HepG2 (cell line): ENCODE measurements around the gene PIGZ. TPM values are rescaled to one million over a fixed set of nuclear protein-coding genes. Genes with fewer than 3 reads are reported as not detected.

Source experiments
- CTCF ChIP-seq: sonication (generic); formaldehyde crosslinking; IDR thresholded peaks from 2 replicates; pipeline ENCODE4 v1.5.0; 2020; ENCODE audit warnings: mild to moderate bottlenecking, missing genetic modification reagents, moderate library complexity
- HBP1 ChIP-seq: IDR thresholded peaks from 2 replicates; pipeline ENCODE4 v1.6.1; 2016; ENCODE audit warnings: low read depth, control low read depth
- KDM5B ChIP-seq: sonication (generic); formaldehyde crosslinking; IDR thresholded peaks from 2 replicates; pipeline ENCODE4 v1.4.0; 2020; ENCODE audit warnings: missing genetic modification reagents, mild to moderate bottlenecking, borderline replicate concordance
- MED8 ChIP-seq: sonication (generic); formaldehyde crosslinking; IDR thresholded peaks from 2 replicates; pipeline ENCODE4 v1.8.1; 2023; ENCODE audit warnings: mild to moderate bottlenecking, missing genetic modification reagents; ENCODE audit not compliant: insufficient replicate concordance
- NAIF1 ChIP-seq: sonication (generic); formaldehyde crosslinking; IDR thresholded peaks from 2 replicates; pipeline ENCODE4 v1.5.0; 2020; ENCODE audit warnings: mild to moderate bottlenecking, missing genetic modification reagents, borderline replicate concordance
- PHB2 ChIP-seq: fragments of 450-650 bp; IDR thresholded peaks from 2 replicates; pipeline ENCODE4 v1.6.1; 2018; ENCODE audit not compliant: partially characterized antibody
- PRPF4 ChIP-seq: fragments of 200-400 bp; formaldehyde crosslinking; IDR thresholded peaks from 2 replicates; pipeline ENCODE4 v1.6.1; 2016; ENCODE audit warnings: low read length, low read depth; ENCODE audit not compliant: poor library complexity, severe bottlenecking
- TAF1 ChIP-seq: sonication (generic); formaldehyde crosslinking; IDR thresholded peaks from 2 replicates; pipeline ENCODE4 v1.4.0; 2020; ENCODE audit warnings: missing genetic modification reagents
- TGIF2 ChIP-seq: IDR thresholded peaks from 2 replicates; pipeline ENCODE4 v1.6.1; 2016; ENCODE audit warnings: control low read depth, missing compliant biosample characterization
- ZNF205 ChIP-seq: IDR thresholded peaks from 2 replicates; pipeline ENCODE4 v1.6.1; 2018; ENCODE audit warnings: missing biosample characterization, missing genetic modification reagents
- ZNF207 ChIP-seq: fragments of 450-650 bp; IDR thresholded peaks from 2 replicates; pipeline ENCODE4 v1.6.1; 2016; ENCODE audit warnings: antibody characterized with exemption, borderline replicate concordance
- ZNF354B ChIP-seq: sonication (generic); formaldehyde crosslinking; IDR thresholded peaks from 2 replicates; pipeline ENCODE4 v1.8.0; 2022; ENCODE audit warnings: mild to moderate bottlenecking, missing genetic modification reagents
- ZNF432 ChIP-seq: sonication (generic); formaldehyde crosslinking; IDR thresholded peaks from 2 replicates; pipeline ENCODE4 v1.5.0; 2020; ENCODE audit warnings: missing genetic modification reagents, mild to moderate bottlenecking, borderline replicate concordance
- ZNF441 ChIP-seq: sonication (generic); formaldehyde crosslinking; IDR thresholded peaks from 2 replicates; pipeline ENCODE4 v1.7.0; 2021; ENCODE audit warnings: missing genetic modification reagents, borderline replicate concordance
- ZNF513 ChIP-seq: sonication (generic); formaldehyde crosslinking; conservative IDR thresholded peaks from 2 replicates; pipeline ENCODE4 v1.5.0; 2020; ENCODE audit warnings: missing genetic modification reagents
- ZNF549 ChIP-seq: sonication (generic); formaldehyde crosslinking; IDR thresholded peaks from 2 replicates; pipeline ENCODE4 v1.5.0; 2020; ENCODE audit warnings: missing genetic modification reagents
- ZNF597 ChIP-seq: sonication (generic); formaldehyde crosslinking; IDR thresholded peaks from 2 replicates; pipeline ENCODE4 v1.5.0; 2020; ENCODE audit warnings: missing genetic modification reagents
- ZNF710 ChIP-seq: sonication (generic); formaldehyde crosslinking; IDR thresholded peaks from 2 replicates; pipeline ENCODE4 v1.5.0; 2020; ENCODE audit warnings: mild to moderate bottlenecking, missing genetic modification reagents, borderline replicate concordance
- ZNF878 ChIP-seq: sonication (generic); formaldehyde crosslinking; IDR thresholded peaks from 2 replicates; pipeline ENCODE4 v1.8.1; 2023; ENCODE audit warnings: mild to moderate bottlenecking, missing genetic modification reagents, moderate library complexity
- polyA plus RNA-seq, 8 experiments: library from polyadenylated mRNA; depleted of rRNA in 3 of 8; stranded (reverse) in 7 of 8; unstranded in 1 of 8; fragments of >200 nt; fragmentation: Illumina TruSeq in 4 of 8; extraction: Trizol in 4 of 8; gene quantifications; 2 replicates each; pipeline versions ENCODE4 v1.2.1 to v1.2.3, GENCODE V29; 2011 to 2016; ENCODE audit warnings: low read depth in 4 of 8, missing spikeins in 1 of 8, mixed read lengths in 1 of 8; ENCODE audit not compliant: insufficient read depth in 1 of 8
- total RNA-seq, 5 experiments: library from RNA; depleted of rRNA; stranded (reverse); fragments of >200 nt; fragmentation: Illumina TruSeq; extraction: Trizol; gene quantifications; 2 replicates each; pipeline ENCODE4 v1.2.3, GENCODE V29; 2016; ENCODE audit warnings: low read depth in 1 of 5

The PIGZ gene
- total and polyA plus RNA-seq, 2 of the 13 experiments (the other 11 are each of a cell fraction or from before 2014, with no cell fraction given), result 4.7 to 60.5 TPM

GRCh38 chr3:196969660-196970546 is 1.3 kb upstream of the PIGZ start (continued):
- TF ChIP-seq KDM5B (CRISPR knock-in tag), result no peak
- peak; percentile 71; the same call in 1 of the 2 replicates for TF ChIP-seq CTCF (CRISPR knock-in tag)
- TF ChIP-seq PRPF4, result no peak
- TF ChIP-seq ZNF710 (CRISPR knock-in tag), result no peak
- TF ChIP-seq PHB2, result no peak
- no peak for TF ChIP-seq ZNF513 (CRISPR knock-in tag)
- TF ChIP-seq ZNF205, result no peak
- 0 out of 2 replicates have a peak, but pooled peaks have one; percentile 15 for TF ChIP-seq ZNF354B (CRISPR knock-in tag)
- TF ChIP-seq TAF1 (CRISPR knock-in tag), result no peak
- TF ChIP-seq ZNF549 (CRISPR knock-in tag), result no peak
- no peak for TF ChIP-seq ZNF597
- TF ChIP-seq MED8 (CRISPR knock-in tag), result no peak
- TF ChIP-seq TGIF2, result no peak
- no peak for TF ChIP-seq NAIF1 (CRISPR knock-in tag)
- peak; percentile 24; the same call in 1 of the 2 replicates for TF ChIP-seq ZNF441 (CRISPR knock-in tag)
- TF ChIP-seq ZNF432, result no peak
- no peak for TF ChIP-seq ZNF207
- TF ChIP-seq ZNF878 (CRISPR knock-in tag), result no peak
- TF ChIP-seq HBP1 (CRISPR knock-in tag), result no peak
